B cell (primary cell): ENCODE data around the gene TTC39B.

Experiments used
- CTCF ChIP-seq: fragments of 200-600 bp; IDR thresholded peaks from one replicate; pipeline ENCODE4 v1.8.0; 2022; ENCODE audit warnings: antibody characterized with exemption, mild to moderate bottlenecking
- EZH2 ChIP-seq: IDR thresholded peaks from 2 replicates; pipeline ENCODE4 v1.6.1; 2012; ENCODE audit warnings: borderline replicate concordance, low read depth, mild to moderate bottlenecking, moderate library complexity, low read length; ENCODE audit not compliant: insufficient read depth, poor library complexity, severe bottlenecking

GRCh38 chr9:15206903-15207696 lies 99.9 kb downstream of the TTC39B start:
- TF ChIP-seq CTCF: no peak
- no peak for TF ChIP-seq EZH2
